C4-2B (cell line): ENCODE data around the gene PKDCC.

Experiments used
- CTCF ChIP-seq: fragments of 450-650 bp; conservative IDR thresholded peaks from 2 replicates; pipeline ENCODE4 v1.5.1; 2017; ENCODE audit warnings: mild to moderate bottlenecking
- ZFX ChIP-seq: fragments of 450-650 bp; IDR thresholded peaks from 2 replicates; pipeline ENCODE4 v1.6.1; 2017

- no peak for TF ChIP-seq CTCF
- no peak for TF ChIP-seq ZFX
These were observed 14.0 kb downstream of the PKDCC start for GRCh38 chr2:42061839-42062238.
